Hepatocyte (in vitro differentiated cells): ENCODE measurements around the gene PITPNC1. TPM values are rescaled to one million over a fixed set of nuclear protein-coding genes. Genes with fewer than 3 reads are reported as not detected.

Experiments used
- DNase-seq: peaks from one replicate; pipeline ENCODE4 v3.0.0-alpha.2; 2016; ENCODE audit warnings: low spot score
- H2AFZ ChIP-seq: fragments of 200-600 bp; sonication (generic); 2 replicates; pipeline ENCODE4 v1.6.0; 2016; ENCODE audit warnings: antibody characterized with exemption, mild to moderate bottlenecking
- H3K27ac ChIP-seq: fragments of 200-600 bp; sonication (generic); 2 replicates; pipeline ENCODE4 v1.5.1; 2016; ENCODE audit warnings: mild to moderate bottlenecking
- H3K27me3 ChIP-seq: fragments of 200-600 bp; sonication (generic); 2 replicates; pipeline ENCODE4 v1.6.1; 2016
- H3K36me3 ChIP-seq: fragments of 200-600 bp; sonication (generic); replicated peaks from 2 replicates; pipeline ENCODE4 v1.5.1; 2016; ENCODE audit warnings: low read depth; ENCODE audit not compliant: insufficient read depth
- H3K4me1 ChIP-seq: fragments of 200-600 bp; sonication (generic); 2 replicates; pipeline ENCODE4 v1.5.1; 2016; ENCODE audit warnings: mild to moderate bottlenecking, moderate library complexity; ENCODE audit not compliant: insufficient read depth
- H3K4me2 ChIP-seq: fragments of 200-600 bp; sonication (generic); 2 replicates; pipeline ENCODE4 v1.6.0; 2016
- H3K4me3 ChIP-seq: fragments of 200-600 bp; sonication (generic); 2 replicates; pipeline ENCODE4 v1.5.1; 2016; ENCODE audit warnings: mild to moderate bottlenecking
- H3K79me2 ChIP-seq: fragments of 200-600 bp; sonication (generic); 2 replicates; pipeline ENCODE4 v1.6.0; 2017; ENCODE audit warnings: mild to moderate bottlenecking
- H3K9me2 ChIP-seq: fragments of 200-600 bp; sonication (generic); replicated peaks from 2 replicates; pipeline ENCODE4 v1.6.0; 2017; ENCODE audit warnings: mild to moderate bottlenecking; ENCODE audit not compliant: insufficient read depth
- H3K9me3 ChIP-seq: fragments of 200-600 bp; sonication (generic); 2 replicates; pipeline ENCODE4 v1.5.1; 2016; ENCODE audit warnings: low read depth, mild to moderate bottlenecking
- H4K20me1 ChIP-seq: fragments of 200-600 bp; sonication (generic); 2 replicates; pipeline ENCODE4 v1.6.0; 2016; ENCODE audit warnings: mild to moderate bottlenecking; ENCODE audit not compliant: insufficient read depth, poor library complexity, severe bottlenecking
- EZH2 ChIP-seq: fragments of 200-600 bp; sonication (generic); IDR thresholded peaks from 2 replicates; pipeline ENCODE4 v1.6.1; 2016; ENCODE audit warnings: antibody characterized with exemption, mild to moderate bottlenecking, borderline replicate concordance
- EZH2phosphoT487 ChIP-seq: fragments of 200-600 bp; sonication (generic); IDR thresholded peaks from one replicate; pipeline ENCODE4 v1.6.1; 2018; ENCODE audit warnings: antibody characterized with exemption, mild to moderate bottlenecking, low read depth, moderate library complexity; ENCODE audit not compliant: unreplicated experiment, severe bottlenecking
- WGBS: methylation state at CpG from one replicate; pipeline ENCODE4 v1.1.6; 2016; ENCODE audit warnings: low lambda C conversion rate; ENCODE audit errors: missing lambda C conversion rate; 5-methylcytosine and 5-hydroxymethylcytosine counted together
- polyA plus RNA-seq: library from polyadenylated mRNA; unstranded; fragments of >200 nt; fragmentation: Nextera tagmentation; extraction: Ambion mirVana; gene quantifications from 2 replicates; pipeline ENCODE4 v1.2.1, GENCODE V29; 2016
- total RNA-seq: library from RNA; depleted of rRNA; stranded (reverse); fragments of >200 nt; gene quantifications from 2 replicates; pipeline ENCODE4 v1.2.3, GENCODE V29; 2014
- TF ChIP-seq, protein P1 (sequence below): fragments of 200-600 bp; sonication (generic); IDR thresholded peaks from 2 replicates; pipeline ENCODE4 v1.5.1; 2016; ENCODE audit warnings: antibody characterized with exemption, mild to moderate bottlenecking; ENCODE audit not compliant: poor library complexity

Gene PITPNC1
- total and polyA plus RNA-seq, 2 experiments from 2014 or later = 4.6 to 8.1 TPM

DNA sequence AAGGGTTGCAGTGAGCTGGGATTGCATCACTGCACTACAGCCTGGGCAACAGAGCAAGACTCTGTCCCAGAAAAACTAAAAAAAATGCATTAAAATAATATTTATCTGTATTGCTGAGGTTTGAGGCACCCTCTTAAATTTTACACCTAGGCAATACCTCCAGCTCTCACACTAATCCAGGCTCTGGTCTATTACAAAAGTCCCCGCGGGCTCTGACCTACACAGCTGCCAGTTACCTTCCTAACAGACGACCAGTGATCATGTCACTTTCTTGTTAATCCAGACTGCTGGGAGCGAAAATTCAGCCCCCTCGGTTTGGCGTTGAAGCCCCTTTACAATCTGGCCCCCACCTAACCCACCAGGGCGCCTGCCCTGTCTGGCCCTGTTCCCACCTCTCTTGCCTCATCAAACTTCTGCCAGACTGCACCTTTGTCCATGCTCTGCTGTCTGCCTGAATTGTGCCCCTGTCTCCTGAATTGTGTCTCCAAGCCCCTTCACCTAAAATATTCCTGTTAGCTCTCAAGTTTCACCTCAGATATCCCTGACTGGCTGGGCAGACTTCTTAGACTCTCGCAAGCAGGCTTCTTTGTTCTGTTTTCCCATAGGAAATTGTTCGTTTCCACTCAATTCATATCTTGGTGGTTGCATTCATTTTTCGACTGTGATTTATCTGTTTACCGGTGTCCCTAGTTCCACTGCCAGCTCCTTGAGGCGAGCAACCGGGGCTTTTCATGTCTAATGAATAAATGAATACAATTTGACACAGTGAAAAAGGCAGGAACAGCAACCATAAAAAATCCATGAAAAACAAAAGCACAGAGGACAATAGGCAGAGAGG lies 65.9 kb downstream of the PITPNC1 start:
- Histone ChIP-seq H3K9me2 (no peaks in the 10 kb centered on the region), H2AFZ (no peak overlapping the region), H3K79me2 (no peaks in the 10 kb centered on the region), H3K4me1 (peaks cover 4% of the 10 kb centered on the region), H3K27ac (peak overlapping the region; percentile 12), H4K20me1 (no peaks in the 10 kb centered on the region), H3K4me3 (no peak overlapping the region), H3K27me3 (no peaks in the 10 kb centered on the region), H3K4me2 (no peak overlapping the region), H3K36me3 (no peaks in the 10 kb centered on the region), H3K9me3 (no peaks in the 10 kb centered on the region)
- TF ChIP-seq EZH2phosphoT487 (no peak), EZH2 (no peak)
- TF ChIP-seq, protein P1, sequence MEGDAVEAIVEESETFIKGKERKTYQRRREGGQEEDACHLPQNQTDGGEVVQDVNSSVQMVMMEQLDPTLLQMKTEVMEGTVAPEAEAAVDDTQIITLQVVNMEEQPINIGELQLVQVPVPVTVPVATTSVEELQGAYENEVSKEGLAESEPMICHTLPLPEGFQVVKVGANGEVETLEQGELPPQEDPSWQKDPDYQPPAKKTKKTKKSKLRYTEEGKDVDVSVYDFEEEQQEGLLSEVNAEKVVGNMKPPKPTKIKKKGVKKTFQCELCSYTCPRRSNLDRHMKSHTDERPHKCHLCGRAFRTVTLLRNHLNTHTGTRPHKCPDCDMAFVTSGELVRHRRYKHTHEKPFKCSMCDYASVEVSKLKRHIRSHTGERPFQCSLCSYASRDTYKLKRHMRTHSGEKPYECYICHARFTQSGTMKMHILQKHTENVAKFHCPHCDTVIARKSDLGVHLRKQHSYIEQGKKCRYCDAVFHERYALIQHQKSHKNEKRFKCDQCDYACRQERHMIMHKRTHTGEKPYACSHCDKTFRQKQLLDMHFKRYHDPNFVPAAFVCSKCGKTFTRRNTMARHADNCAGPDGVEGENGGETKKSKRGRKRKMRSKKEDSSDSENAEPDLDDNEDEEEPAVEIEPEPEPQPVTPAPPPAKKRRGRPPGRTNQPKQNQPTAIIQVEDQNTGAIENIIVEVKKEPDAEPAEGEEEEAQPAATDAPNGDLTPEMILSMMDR = no peak
- DNase-seq = no peak
- WGBS = 63% methylated on average over 13 of the region's 13 CpGs

DNA sequence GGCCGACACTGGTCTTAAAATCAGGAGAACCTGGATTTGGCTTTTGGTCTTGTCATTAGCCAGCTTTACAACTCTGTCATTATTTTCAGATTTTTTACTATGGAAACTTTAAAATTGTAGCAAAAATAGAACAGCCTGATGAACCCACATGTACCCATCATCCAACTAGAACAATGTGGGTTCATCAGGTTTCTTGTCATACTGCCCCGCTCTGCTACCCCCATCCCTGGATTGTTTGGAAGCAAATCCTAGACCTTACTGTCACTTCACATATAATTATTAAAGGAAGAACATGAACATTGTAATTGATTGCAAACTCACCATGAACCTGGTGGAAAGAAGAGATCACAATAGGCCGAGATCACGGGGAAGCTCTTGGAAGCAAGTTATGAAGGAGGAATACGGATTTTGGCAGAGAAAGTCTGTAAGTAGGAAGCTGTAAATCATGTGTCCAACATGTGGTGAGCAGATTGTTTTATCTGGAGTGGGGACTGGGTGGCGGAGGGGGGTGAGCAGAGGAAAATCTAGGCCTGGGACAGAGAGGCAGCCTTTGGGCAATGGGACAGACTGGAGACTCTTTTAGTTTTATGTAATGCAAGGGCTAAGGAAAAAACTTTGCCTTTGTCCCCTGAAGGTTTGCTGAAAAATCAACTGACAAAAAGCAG lies 67.0 kb downstream of the PITPNC1 start:
- TF ChIP-seq EZH2 (no peak), EZH2phosphoT487 (no peak)
- TF ChIP-seq, protein P1 = no peak
- Histone ChIP-seq H3K27ac (no peak overlapping the region), H3K9me2 (no peaks in the 10 kb centered on the region), H3K79me2 (no peaks in the 10 kb centered on the region), H3K9me3 (no peaks in the 10 kb centered on the region), H3K36me3 (no peaks in the 10 kb centered on the region), H2AFZ (no peak overlapping the region), H3K27me3 (no peaks in the 10 kb centered on the region), H3K4me1 (peaks cover 4% of the 10 kb centered on the region), H3K4me3 (no peak overlapping the region), H3K4me2 (no peak overlapping the region), H4K20me1 (no peaks in the 10 kb centered on the region)
- 75% methylated on average over 6 of the region's 6 CpGs for WGBS
- DNase-seq = no peak

DNA sequence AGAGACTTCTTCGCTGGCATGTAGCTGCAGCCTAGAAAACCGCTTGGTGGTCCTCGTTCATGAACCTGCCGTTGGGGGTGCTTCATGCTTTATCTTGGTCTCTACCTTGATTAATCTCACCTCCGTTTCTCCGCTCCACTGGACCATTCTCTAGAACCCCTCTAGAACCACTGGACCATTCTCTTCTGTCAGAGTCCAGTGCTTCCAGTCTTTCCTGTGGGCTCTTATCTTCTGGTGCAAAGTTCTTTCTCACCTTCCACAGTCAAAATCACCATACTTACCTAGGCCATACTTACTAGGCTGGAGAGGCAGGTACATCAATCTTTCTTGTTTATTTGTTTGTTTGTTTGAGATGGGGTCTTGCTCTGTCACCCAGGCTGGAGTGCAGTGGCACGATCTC lies 71.4 kb downstream of the PITPNC1 start:
- no peak for DNase-seq
- WGBS = 98% methylated on average over 7 of the region's 7 CpGs
- Histone ChIP-seq H3K4me1 (peaks cover 4% of the 10 kb centered on the region), H3K4me3 (no peak overlapping the region), H3K27me3 (no peaks in the 10 kb centered on the region), H3K4me2 (no peak overlapping the region), H3K27ac (no peak overlapping the region), H2AFZ (no peak overlapping the region), H3K9me2 (no peaks in the 10 kb centered on the region), H4K20me1 (no peaks in the 10 kb centered on the region), H3K79me2 (no peaks in the 10 kb centered on the region), H3K36me3 (no peaks in the 10 kb centered on the region), H3K9me3 (no peaks in the 10 kb centered on the region)
- no peak for TF ChIP-seq EZH2phosphoT487
- TF ChIP-seq EZH2 = no peak
- TF ChIP-seq, protein P1 = no peak
